GM19099 (cell line): ENCODE measurements around the gene RNF166.

Source experiments
- POLR2A ChIP-seq: IDR thresholded peaks from 3 replicates; pipeline ENCODE4 v1.6.1; 2011; ENCODE audit warnings: low read depth; ENCODE audit not compliant: insufficient read length; ENCODE audit errors: extremely low read depth

Gene RNF166

DNA sequence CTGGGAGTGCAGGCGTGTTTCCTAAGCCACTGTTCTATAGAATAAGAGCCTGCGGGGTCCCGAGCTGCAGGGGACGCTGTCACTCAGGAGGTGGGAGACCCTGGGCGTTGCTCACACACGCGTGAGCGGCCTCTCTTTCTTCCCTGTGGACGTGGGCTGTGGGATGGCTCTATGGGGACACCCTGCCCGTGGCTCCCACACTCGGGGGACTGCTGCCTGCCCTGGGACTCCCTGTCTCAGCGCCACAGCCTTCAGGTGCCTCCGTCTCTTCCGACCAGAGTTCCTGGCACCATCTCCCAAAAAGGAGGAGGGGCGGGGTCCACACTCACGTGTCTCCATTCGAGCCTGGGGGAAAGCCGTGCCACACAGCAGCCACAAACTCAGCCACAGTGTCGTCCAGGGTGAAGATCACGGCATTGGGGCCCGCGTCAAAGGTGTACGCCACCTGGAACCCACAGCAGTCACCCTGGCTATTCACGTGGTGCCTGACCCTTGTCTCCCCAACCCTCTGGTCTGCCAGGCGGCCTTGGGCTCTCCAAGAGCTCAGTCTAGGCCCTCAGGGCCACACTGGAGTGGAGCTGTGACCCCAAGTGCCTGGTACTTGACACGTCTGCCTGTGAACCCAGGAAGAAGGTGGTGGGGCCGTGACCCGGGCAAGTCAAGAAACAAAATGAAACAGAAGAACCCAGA lies 51.7 kb downstream of the RNF166 start:
- TF ChIP-seq POLR2A: no peak

DNA sequence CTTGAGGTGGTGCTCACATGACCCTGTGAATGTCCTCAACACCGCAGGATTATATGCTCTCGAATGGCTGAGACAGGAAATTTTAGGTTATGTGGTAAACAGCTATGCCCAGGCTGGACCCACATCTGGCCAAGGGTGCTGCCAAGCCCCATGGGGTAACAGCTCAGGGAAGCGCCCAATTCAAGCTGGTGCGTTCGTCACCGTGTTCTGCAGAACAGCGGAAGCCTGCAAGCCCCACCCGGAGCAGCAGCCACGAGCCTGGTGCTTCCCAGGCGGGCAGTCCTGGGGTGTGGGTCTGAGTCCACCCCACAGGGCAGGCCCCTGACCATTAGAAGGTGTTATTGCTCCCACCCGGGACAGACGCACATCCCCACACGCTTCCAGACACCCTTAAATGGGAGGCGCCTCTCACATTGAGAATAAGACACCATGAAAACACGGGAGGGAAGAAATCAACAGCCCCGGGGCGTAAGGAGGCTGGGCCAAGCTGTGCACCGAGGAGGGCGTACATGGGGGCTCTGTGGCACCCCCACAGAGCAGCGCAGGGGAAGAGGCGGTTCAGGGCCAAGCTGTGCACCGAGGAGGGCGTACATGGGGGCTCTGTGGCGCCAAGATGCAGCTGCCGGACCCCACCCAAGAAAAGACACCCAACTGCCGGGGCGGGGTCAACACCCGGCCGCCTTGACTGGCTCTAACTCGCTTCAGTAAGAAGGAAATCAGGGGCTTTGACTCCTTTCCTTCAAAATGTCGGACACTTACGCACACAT lies 52.4 kb downstream of the RNF166 start:
- TF ChIP-seq POLR2A: no peak

DNA sequence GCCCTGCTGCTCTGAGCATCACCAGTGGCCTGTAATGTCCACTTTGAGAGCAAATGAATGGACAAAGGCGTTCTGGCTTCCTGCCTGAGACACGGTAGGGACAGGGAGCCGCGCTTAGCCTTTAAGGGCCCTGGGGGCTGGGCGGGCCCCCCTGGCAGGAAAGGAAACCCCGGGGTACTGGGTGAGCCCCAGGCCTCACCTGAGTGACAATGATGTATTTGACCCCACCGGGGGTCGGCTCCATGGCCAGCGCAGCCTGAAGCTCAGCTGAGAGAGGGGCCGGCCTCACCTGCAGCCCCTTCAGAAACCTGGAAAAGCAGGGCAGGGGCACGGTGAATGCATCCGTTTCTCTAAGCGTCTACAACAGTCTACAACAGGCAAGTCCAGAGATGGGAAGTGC lies 53.1 kb downstream of the RNF166 start:
- no peak for TF ChIP-seq POLR2A

DNA sequence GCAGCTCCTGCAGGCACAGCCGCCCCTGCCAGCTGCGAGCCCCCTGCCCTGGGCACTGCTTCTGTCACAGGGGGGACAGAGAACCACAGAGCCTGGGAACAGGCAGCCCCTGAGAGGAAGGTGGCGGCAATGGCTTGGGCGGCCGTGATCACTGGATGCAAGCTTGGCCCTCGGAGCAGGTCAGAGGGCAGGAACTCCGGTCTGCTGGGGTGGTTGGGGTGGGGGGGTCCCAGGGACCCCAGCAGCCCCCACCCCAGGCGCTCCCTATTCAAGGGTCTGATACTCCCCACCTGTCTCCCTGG lies 53.5 kb downstream of the RNF166 start:
- no peak for TF ChIP-seq POLR2A

DNA sequence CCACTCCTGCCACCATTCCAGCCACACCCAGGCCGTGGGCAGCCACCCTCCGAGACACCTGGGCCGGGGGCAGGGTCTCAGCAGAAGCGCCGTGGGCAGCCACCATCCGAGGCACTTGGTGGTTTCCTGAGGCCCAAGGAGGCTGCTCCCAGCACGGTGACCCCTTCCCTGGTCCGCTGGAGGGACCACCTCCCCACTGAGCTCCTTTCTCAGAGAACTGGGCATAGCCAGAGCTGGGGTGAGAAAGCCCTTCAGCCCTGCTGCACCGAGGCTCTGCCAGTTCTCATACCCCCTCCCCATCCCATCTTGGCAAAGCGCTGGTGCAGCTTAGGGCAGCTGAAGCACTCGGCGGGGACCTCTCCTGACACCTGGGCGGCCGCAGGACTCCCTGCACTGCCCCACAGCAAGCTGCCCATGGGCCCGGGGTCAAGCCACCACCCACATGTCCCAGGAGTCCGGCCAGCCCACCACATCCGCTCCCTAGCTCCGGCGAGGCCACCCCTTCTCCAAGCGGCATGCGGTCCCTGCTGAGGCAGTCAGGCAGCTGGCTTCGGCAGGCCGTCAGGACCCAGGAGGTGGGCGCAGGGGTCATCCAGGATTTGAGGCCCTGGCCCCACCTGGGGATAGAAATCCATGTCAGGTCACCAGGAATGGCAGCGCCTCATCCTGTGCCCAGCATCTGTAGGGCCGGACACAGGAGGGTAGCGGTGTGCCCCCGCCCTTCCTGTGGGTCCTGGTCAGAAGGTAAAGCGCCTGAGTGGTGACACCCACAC lies 54.0 kb downstream of the RNF166 start:
- no peak for TF ChIP-seq POLR2A

DNA sequence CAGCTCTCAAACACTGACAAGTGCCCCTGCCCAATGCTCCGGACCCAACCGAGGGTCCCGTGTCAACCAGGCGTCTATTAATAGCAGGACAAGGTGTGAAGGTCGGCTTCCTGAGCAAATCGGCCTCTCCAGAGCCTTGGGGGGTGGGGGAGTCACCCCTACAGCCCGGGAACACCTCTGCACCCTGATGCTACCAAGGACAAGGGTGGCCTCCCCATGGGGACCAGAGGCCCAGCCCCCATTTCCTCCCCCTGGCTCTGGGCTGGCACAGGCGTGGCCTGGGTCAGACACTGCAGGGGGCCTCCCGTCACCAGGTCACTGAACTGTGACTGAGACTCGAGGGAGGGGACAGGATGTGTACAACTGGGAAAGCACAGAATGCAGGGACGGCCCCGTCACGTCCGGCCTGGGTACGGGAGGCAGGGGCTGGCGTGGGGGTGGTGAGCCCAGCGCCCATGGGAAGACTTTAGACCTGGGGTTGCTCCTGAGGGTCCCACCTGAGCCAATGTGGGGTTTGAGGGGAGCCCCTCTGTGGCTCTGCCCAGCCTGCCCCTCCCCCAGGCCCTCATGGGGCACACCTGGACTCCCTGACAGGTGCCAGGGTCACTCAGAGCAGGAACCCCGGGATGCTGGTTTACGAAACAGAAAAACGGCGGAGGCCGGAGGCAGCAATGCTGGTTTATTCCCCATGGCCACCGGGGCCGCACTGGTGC lies 54.8 kb downstream of the RNF166 start:
- peak; percentile 66 for TF ChIP-seq POLR2A

DNA sequence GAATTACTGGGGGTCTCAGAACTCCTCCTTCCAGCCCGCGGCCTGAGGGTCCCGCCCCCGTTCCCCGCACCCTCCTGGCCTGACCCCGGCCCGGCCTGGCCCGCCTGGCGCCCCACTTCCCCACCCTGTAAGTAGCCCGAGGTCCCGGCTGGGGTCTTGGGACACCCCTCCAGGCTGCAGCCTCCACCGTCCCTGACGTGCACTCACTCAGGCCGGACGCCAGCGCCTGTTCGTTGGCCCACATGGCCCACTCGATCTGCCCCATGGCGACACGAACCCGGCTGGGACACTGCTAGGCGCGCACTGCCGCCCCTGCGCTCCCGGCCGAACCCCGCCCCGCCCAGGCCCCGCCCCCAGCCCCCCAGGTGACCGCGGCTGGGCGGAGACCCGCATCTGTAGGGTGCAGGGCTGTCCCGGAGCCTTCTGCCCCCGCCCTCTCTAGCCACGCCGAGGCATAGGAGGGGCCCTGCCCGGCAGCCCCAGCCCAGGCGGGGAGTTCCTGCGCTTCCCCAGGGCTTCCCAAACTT lies 55.4 kb downstream of the RNF166 start, which contains the start of gene CYBA:
TSS of gene CYBA (minus strand) at position 305 of the 527 bp plus-strand sequence. CDS start at position 265, 40 bp downstream.
- TF ChIP-seq POLR2A: peak; percentile 92

DNA sequence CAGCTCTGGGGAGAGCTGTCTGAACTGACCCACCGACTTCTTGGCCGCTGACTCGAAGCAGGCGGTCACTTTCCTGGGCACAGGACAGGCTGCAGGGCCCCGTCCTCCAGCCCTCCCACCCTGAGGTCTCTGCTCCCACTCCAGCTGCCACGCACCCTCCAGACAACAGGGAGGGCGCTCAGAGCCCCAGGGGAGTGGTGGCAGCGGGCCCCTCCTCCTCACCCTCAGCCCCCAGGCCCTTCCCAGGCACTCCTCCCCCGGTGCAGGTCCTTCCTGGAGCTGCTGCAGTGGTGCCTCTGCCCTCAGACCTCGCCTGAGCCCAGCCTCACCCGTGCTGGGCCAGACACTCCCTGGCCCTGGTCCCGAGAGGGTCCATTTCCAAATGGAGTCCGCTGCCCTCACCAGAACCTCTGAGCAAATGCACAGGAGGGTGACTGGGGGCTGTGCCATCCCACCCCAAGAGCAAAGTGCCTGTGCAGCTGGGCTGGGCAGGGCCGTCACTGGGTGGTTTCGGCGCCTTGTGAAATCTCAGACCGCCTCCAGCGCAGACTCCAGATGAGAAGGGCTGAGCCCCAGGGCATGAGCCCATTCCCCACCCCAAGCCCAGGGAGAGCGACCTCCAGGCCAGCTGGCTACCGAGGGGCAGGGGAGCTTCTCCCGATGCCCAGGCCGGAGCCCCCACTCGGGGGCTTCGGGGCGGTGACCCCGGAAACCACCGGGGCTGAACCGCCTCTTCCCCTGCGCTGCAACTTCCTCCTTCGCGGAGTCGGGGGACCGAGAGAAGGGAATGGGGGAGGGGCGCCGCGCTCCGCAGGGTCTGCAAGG lies 56.1 kb downstream of the RNF166 start:
- no peak for TF ChIP-seq POLR2A

DNA sequence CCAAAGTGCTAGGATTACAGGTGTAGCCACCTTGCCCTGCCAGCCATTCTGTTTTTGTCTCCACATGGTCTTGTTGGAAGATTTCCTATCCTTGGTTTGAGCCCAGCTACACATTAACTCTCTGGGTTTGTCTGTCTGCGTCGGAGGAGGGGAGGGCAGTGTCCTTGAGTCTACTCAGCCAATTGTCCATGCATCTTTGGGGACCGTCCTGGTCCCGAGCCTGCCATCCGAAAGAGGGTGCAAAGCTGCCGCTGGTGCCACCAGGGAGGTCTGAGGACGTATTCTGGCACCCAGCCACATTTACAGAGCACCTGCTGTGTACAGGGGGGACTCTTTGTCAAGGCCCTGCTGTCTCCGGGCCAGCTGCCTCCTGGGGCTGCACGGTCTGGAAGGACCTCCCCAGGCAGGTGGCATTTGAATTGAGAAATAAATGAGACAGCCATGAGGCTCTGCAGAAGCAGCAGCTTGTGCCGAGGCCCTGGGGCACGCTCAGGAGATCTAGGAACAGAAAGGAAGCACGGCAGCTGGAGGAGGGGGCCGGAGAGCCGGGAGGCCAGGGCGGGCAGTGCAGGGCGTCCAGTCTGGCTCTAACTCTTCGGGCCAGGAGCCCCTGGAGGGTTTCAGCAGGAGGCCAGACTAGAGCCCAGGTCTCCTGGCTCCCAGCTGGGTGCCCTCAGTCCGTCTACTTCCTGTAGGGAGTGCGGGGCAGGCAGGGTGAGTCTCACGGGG lies 56.8 kb downstream of the RNF166 start:
- peak; percentile 9 for TF ChIP-seq POLR2A

DNA sequence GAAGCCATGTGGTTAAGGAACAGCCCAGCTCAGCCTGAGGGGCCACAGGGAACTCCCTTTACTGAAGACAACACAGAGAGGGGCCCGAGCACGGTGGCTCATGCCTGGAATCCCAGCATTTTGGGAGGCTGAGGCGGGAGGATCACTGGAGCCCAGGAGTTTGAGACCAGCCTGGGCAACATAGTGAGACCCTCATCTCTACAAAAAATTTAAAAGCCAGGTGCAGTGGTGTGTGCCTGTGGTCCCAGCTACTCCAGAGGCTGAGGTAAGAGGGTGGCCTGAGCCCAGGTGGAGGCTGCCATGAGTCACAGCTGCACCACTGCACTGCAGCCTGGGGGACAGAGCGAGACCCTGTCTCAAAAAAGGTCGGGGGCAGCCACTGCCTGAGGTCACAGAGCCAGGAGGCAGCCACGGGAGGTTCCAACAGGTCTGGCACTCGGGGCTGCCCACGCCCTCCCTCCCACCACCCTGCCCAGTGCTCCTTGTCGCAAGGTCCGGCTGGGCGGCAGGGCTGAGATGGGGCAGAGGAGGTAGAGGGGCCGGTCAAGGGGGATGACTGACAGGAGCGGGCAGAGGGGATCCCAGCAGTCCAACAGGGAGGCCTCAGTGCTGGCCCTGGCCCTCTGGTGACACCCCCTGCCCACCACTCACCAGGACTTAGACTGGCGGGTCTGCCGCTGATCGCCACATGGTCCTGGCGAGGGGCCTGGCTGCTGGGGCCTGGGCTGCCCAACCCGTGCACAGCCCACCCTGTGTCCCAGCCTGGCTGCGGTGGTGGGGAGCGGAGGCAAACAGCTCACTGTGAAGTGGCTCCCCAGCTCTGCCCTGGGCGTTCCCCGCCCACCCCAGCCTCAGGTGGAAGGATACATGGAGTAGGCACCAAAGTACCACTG lies 58.8 kb downstream of the RNF166 start:
- peak; percentile 0 for TF ChIP-seq POLR2A
